ENCODE data around the gene FOXP1. TPM values are rescaled to one million over a fixed set of nuclear protein-coding genes. Genes with fewer than 3 reads are reported as not detected.

The FOXP1 gene
- total RNA-seq, 1 experiment from 2014 or later = 75.3 TPM

DNA sequence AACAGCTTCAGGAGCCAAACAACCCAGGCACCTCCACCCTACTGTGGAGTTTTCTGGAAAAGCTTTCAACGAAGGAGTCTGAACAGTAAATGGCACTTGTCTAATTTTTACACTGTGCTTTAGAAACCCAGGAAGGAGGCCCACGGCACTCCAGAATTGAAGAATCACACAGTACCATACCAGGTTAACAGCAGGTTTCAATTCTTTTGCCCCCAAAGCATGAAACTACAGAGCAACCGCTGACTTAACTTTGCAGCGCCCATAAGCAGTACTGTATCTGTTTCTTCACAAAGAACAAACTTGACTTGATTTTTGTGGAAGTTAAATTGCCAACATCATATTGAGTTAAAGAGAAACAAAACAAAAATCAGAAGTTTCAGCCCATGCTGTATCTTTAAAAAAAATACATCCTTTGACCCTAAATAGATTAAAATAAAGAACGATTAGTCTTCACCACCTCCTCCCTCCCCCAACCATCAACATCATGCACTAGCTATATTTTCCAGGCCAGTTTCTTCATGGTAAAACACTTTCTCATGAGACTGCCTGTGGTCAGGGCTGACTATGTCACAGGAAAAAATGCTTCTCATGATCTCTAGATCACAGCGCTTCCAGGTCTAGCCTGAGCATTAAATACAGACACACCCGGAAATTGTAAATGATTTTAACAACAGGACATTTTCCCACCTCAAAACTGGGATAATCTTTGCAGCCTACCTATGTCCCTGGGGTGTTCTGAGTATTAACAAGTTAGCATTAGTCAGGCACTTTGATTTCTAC, 456.3 kb downstream of the FOXP1 start:
- Mint-ChIP-seq H3K27me3 (ENCODE audit: low read depth) (no peaks in the 10 kb centered on the region; the same call in 1 of the 2 replicates), H3K9me3 (no peaks in the 10 kb centered on the region), H3K36me3 (ENCODE audit: insufficient read depth in 1 of 3, low read depth in 3 of 3) (no peaks in the 10 kb centered on the region), H3K27ac (peak overlapping the region; percentile 66 to 90 (median 69)), H3K4me3 (no peak overlapping the region), H3K4me1 (peaks cover 52 to 57% of the 10 kb centered on the region in 2 experiments)
- Histone ChIP-seq H4K20me1 (ENCODE audit: control insufficient read depth, insufficient read depth, insufficient read length) (no peaks in the 10 kb centered on the region), H3K23ac (ENCODE audit: insufficient read length, low read depth, low read length) (no peak overlapping the region), H3K4ac (ENCODE audit: low read depth, low read length) (no peak overlapping the region), H3K9me3 (ENCODE audit: control insufficient read depth, low read depth, low read length) (no peaks in the 10 kb centered on the region), H3K79me2 (ENCODE audit: insufficient read depth, low read length) (no peaks in the 10 kb centered on the region), H3K4me2 (ENCODE audit: insufficient read depth, insufficient read length, low read length) (no peak overlapping the region), H4K8ac (replicated peaks; ENCODE audit: insufficient read length, low read depth, low read length) (no peak overlapping the region), H2AFZ (ENCODE audit: low read length) (no peak overlapping the region), H2BK12ac (ENCODE audit: insufficient read length, low read depth, low read length) (no peak overlapping the region), H3K9ac (ENCODE audit: extremely low read depth, insufficient read length, low read length) (no peak overlapping the region), H3K4me1 (ENCODE audit: insufficient read depth, low read length) (peaks cover 24% of the 10 kb centered on the region), H3K79me1 (ENCODE audit: insufficient read depth, low read depth, low read length, poor library complexity, severe bottlenecking) (no peaks in the 10 kb centered on the region), H4K91ac (ENCODE audit: insufficient read length, low read depth, low read length) (no peak overlapping the region), H2BK15ac (ENCODE audit: low read depth, low read length) (no peak overlapping the region), H2BK5ac (ENCODE audit: insufficient read length, low read length) (no peak overlapping the region), H2BK120ac (ENCODE audit: low read depth, low read length, poor library complexity, severe bottlenecking) (no peak overlapping the region), H4K5ac (ENCODE audit: insufficient read length, low read depth, low read length) (no peak overlapping the region), H3K18ac (ENCODE audit: insufficient read length, low read depth, low read length) (no peak overlapping the region), H3K56ac (ENCODE audit: insufficient read length, low read depth, low read length) (no peak overlapping the region), H3K23me2 (ENCODE audit: insufficient read length, low read depth, low read length, poor library complexity, severe bottlenecking) (no peaks in the 10 kb centered on the region), H3K27ac (ENCODE audit: insufficient read length, low read depth, low read length) (no peak overlapping the region), H2BK20ac (ENCODE audit: low read depth, low read length, poor library complexity, severe bottlenecking) (no peak overlapping the region), H3T11ph (ENCODE audit: low read length) (no peak overlapping the region), H2AK5ac (ENCODE audit: insufficient read length, low read length) (no peak overlapping the region), H3K14ac (ENCODE audit: insufficient read depth, low read length) (no peak overlapping the region; the same call in 1 of the 2 replicates), H3K27me3 (ENCODE audit: insufficient read depth, low read length) (no peaks in the 10 kb centered on the region)
- TF ChIP-seq CTCF (conservative IDR thresholded peaks at IDR 0.05) = no peak
- no CpG with 5 or more reads among the region's 7 CpGs for WGBS (ENCODE audit: extremely low coverage, insufficient read length, low lambda C conversion rate)
- no peak for DNase-seq

All from H9 (cell line).